SK-N-MC (cell line): ENCODE measurements around the gene ZNF383.
"Not testable (repeated sequence)": the region's sequence is repeated elsewhere in the genome, so short reads cannot be mapped to it uniquely, and the experiment has no call there.

Source experiments
- EZH2 ChIP-seq: fragments of 200-600 bp; sonication (generic); IDR thresholded peaks from one replicate; pipeline ENCODE4 v1.6.1; 2017; ENCODE audit warnings: antibody characterized with exemption
- POLR2AphosphoS5 ChIP-seq: IDR thresholded peaks from 2 replicates; pipeline ENCODE4 v1.6.1; 2012; ENCODE audit warnings: mild to moderate bottlenecking, low read depth, low read length, borderline replicate concordance

GRCh38 chr19:37292998-37293939 is 75.3 kb downstream of the ZNF383 start:
- TF ChIP-seq EZH2, POLR2AphosphoS5: not testable (repeated sequence)
